Small intestine (tissue), 7 donors: ENCODE data around the gene RUFY1. TPM values are rescaled to one million over a fixed set of nuclear protein-coding genes. Genes with fewer than 3 reads are reported as not detected.
"Not testable (repeated sequence)": the region's sequence is repeated elsewhere in the genome, so short reads cannot be mapped to it uniquely, and the experiment has no call there.

Experiments
- DNase-seq, 2 donors: peaks; one replicate each; pipeline versions ENCODE4 v3.0.0 to v3.0.0-alpha.2; 2013
- FAIRE-seq: peaks from 2 replicates; lab custom pipeline; 2012; peaks lifted over from hg19 to GRCh38; lab: Jason Lieb, UNC
- H3K27ac ChIP-seq, 3 donors: one replicate each; pipeline ENCODE4 v1.5.1; 2013; ENCODE audit warnings: low read length in 2 of 3, mild to moderate bottlenecking in 2 of 3, control low read depth in 1 of 3, inconsistent platforms in 1 of 3, low read depth in 1 of 3, moderate library complexity in 1 of 3
- H3K27me3 ChIP-seq, 3 donors: one replicate each; pipeline ENCODE4 v1.6.1; 2013; ENCODE audit warnings: low read length in 3 of 3, inconsistent platforms in 1 of 3; ENCODE audit not compliant: control insufficient read depth in 3 of 3, insufficient read depth in 3 of 3
- H3K36me3 ChIP-seq, 3 donors: one replicate each; pipeline ENCODE4 v1.6.1; 2013; ENCODE audit warnings: low read length in 3 of 3, inconsistent platforms in 1 of 3, low read depth in 1 of 3, mild to moderate bottlenecking in 1 of 3, moderate library complexity in 1 of 3; ENCODE audit not compliant: control insufficient read depth in 3 of 3, insufficient read depth in 2 of 3
- H3K4me1 ChIP-seq, 3 donors: one replicate each; pipeline ENCODE4 v1.6.1; 2013; ENCODE audit warnings: low read length in 2 of 3, inconsistent platforms in 1 of 3, low read depth in 1 of 3, mild to moderate bottlenecking in 1 of 3, moderate library complexity in 1 of 3; ENCODE audit not compliant: control insufficient read depth in 3 of 3, insufficient read depth in 2 of 3
- H3K4me3 ChIP-seq, 3 donors: one replicate each; pipeline ENCODE4 v1.5.1; 2013; ENCODE audit warnings: low read length in 3 of 3, control low read depth in 1 of 3, inconsistent platforms in 1 of 3, low read depth in 1 of 3, mild to moderate bottlenecking in 1 of 3, moderate library complexity in 1 of 3
- H3K9me3 ChIP-seq, 2 donors: one replicate each; pipeline ENCODE4 v1.6.1; 2013; ENCODE audit warnings: low read depth in 1 of 2, low read length in 1 of 2; ENCODE audit not compliant: control insufficient read depth in 2 of 2, insufficient read depth in 1 of 2
- WGBS, 3 donors: extraction: QIAGEN DNeasy Blood & Tissue Kit; methylation state at CpG; one replicate each; pipeline ENCODE4 v1.1.7; 2013; 5-methylcytosine and 5-hydroxymethylcytosine counted together
- polyA plus RNA-seq, 4 donors: library from polyadenylated mRNA; stranded (reverse) in 3 of 4; unstranded in 1 of 4; fragments of 200-250 nt in 3 of 4; fragments of 120-200 nt in 1 of 4; gene quantifications; one replicate each; pipeline versions ENCODE4 v1.2.1 to v1.2.3, GENCODE V29; 2013
- donor health status: healthy with polysubstance abuse.
- donor health status: control.
- donor health status: control.
- donor health status: Bipolar disorder and iron deficiency.
- donor health status: healthy.

The RUFY1 gene
- polyA plus RNA-seq, 4 donors, result 28.8 to 43.4 (median 33.2) TPM

DNA sequence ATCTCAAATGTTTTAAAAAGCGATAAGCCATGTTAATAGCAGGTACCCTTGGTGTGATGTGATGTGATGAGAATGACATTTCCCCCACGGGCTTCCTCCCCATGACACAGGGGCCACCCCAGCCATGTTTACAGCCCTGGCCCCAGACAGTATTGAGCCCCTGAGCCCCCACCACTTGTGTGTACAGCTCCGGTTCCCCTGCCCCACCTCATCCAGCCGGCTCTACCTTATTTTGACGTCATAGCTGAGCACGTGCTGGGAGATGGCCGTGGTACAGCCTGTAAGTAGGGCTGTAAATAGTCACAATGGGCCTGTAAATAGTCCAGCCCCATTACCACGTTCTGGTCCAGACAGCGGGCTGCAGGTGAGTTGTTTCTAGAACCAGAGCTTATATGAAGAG, 98.1 kb downstream of the RUFY1 start:
- DNase-seq (no peak), FAIRE-seq (no peak)
- H3K4me1 ChIP-seq, result no peaks in the 10 kb centered on the region
- H3K9me3 ChIP-seq, result no peaks in the 10 kb centered on the region
- H3K27me3 ChIP-seq, result no peaks in the 10 kb centered on the region
- no peak overlapping the region for H3K27ac ChIP-seq
- H3K4me3 ChIP-seq, result no peak overlapping the region
- H3K36me3 ChIP-seq, result no peaks in the 10 kb centered on the region
- 74 to 79% (median 78%) methylated on average over 9 of the region's 9 CpGs for WGBS, 3 donors

GRCh38 chr5:179649166-179649703, 98.9 kb downstream of the RUFY1 start:
- not testable (repeated sequence) for H3K4me1 ChIP-seq, H3K4me3 ChIP-seq, H3K27me3 ChIP-seq, FAIRE-seq, H3K9me3 ChIP-seq, DNase-seq, H3K36me3 ChIP-seq, H3K27ac ChIP-seq
- WGBS, 3 donors, result 72 to 78% (median 77%) methylated on average over 6 to 10 of the region's 10 CpGs

DNA sequence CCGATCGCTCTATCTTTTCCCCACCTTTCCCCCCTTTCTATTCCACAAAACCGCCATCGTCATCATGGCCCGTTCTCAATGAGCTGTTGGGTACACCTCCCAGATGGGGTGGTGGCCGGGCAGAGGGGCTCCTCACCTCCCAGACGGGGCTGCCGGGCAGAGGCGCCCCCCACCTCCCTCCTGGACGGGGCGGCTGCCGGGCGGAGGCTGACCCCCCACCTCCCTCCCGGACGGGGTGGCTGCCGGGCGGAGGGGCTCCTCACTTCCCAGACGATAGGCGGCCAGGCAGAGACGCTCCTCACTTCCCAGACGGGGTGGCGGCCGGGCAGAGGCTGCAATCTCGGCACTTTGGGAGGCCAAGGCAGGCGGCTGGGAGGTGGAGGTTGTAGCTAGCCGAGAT, 99.9 kb downstream of the RUFY1 start:
- not testable (repeated sequence) for FAIRE-seq

DNA sequence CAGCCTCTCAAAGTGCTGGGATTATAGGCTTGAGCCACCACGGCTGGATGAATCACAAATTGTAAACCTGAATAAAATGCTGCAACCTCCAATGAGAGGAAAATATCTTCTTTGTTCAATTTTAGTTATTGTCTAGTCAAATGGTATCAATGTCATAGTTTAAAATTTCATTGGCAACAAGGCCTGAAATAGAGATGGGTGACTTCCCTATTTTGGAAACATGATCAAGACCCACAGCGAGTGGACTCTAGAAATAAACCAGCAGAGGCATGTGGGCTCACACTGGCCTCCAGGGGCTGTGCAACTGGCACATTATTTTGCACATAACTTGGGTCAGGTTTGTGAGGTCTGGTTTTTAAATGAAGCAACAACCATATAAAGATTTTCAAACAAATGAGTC, 102.8 kb downstream of the RUFY1 start:
- FAIRE-seq, H3K4me3 ChIP-seq, DNase-seq, H3K4me1 ChIP-seq, H3K27me3 ChIP-seq, H3K27ac ChIP-seq, H3K9me3 ChIP-seq, H3K36me3 ChIP-seq: not testable (repeated sequence)
- WGBS, 3 donors, result 71 to 75% (median 75%) methylated on average over 1 to 2 of the region's 2 CpGs

More for the DNA sequence above, 99.9 kb downstream of the RUFY1 start:
- not testable (repeated sequence) for H3K27me3 ChIP-seq, DNase-seq, H3K9me3 ChIP-seq, H3K36me3 ChIP-seq, H3K4me1 ChIP-seq, H3K27ac ChIP-seq, H3K4me3 ChIP-seq
- WGBS, 3 donors, result 89 to 94% (median 90%) methylated on average over 12 to 26 of the region's 26 CpGs

DNA sequence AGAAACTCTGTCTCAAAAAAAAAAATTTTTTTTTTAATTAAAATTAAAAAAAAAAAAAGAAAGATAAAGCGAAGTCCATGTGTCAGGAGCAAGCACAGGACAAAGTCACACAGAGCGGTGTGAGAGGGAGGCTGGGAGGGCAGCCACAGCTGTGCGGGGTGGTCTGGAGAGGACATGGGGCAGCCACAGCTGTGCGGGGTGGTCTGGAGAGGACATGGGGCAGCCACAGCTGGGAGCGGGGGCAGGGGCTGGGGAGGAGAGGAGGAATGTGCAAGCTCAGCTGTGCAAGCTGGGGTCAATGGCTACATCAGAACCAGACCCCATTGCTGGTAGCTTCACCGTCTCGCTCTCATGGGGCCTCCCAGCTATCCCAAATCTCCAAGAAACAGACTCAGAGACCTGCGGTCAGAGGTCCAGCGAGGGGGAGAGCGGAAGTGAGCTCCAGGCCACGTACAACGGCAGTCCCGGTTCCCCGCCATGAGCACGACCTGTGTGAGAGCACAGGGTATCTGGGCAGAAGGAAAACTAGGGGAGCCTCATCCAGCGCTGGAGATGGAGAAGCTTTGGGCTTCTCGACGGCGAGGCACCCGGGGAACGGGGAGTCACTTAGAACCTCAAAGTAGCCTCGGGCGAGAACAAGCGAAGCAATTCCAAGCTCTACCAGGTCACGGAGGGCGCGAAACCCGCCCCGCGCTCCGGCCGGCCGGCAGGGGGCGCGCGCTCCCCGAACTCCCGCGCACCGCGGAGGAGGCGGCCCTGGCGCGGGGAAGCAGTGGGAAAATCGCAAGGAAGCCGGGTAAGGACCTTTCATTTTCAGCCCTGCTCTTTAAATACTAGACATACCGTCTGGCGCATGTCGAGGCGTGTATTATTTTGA, 107.2 kb downstream of the RUFY1 start:
- not testable (repeated sequence) for H3K36me3 ChIP-seq, H3K27me3 ChIP-seq, H3K4me1 ChIP-seq, FAIRE-seq, H3K4me3 ChIP-seq, DNase-seq, H3K9me3 ChIP-seq, H3K27ac ChIP-seq
- 14 to 94% (median 17%) methylated on average over 2 to 11 of the region's 50 CpGs for WGBS, 3 donors

- not testable (repeated sequence) for H3K4me1 ChIP-seq, H3K36me3 ChIP-seq, H3K9me3 ChIP-seq, H3K27me3 ChIP-seq, FAIRE-seq
- DNase-seq, result peak; percentile 27 to 51
- WGBS, 3 donors, result 2 to 14% (median 6%) methylated on average over 6 to 10 of the region's 29 CpGs
- H3K27ac ChIP-seq, result peak overlapping the region in 2 of 3 donors; percentile 37 to 50
- peak overlapping the region in 2 of 3 donors; percentile 55 to 62 for H3K4me3 ChIP-seq
Measured at GRCh38 chr5:179658179-179658856, 108.0 kb downstream of the RUFY1 start.

Other genes starting within 250 kb of the RUFY1 start
- gene ADAMTS2, start 205.1 kb upstream of the RUFY1 start, polyA plus RNA-seq, result 1 to 10 TPM in 3 of 4 donors, under 1 TPM in 1; 0.22 to 6.3 (median 2.4) TPM
- gene HNRNPH1, start 73.1 kb downstream of the RUFY1 start, polyA plus RNA-seq, result 100 to 1,000 TPM in 3 of 4 donors, 10 to 100 TPM in 1; 97.5 to 964 (median 183) TPM
- 1 to 10 TPM in 1 of 4 donors, under 1 TPM in 1, not detected in 2; 0.07 to 1.0 TPM for gene CBY3, start 130.5 kb downstream of the RUFY1 start, polyA plus RNA-seq
- gene CANX, start 148.4 kb downstream of the RUFY1 start, polyA plus RNA-seq, result 100 to 1,000 TPM in 3 of 4 donors, 10 to 100 TPM in 1; 89.2 to 585 (median 189) TPM
- 10 to 100 TPM in 2 of 4 donors, 1 to 10 TPM in 2; 6.2 to 28.8 (median 10.9) TPM for gene MAML1, start 182.3 kb downstream of the RUFY1 start, polyA plus RNA-seq
- 1 to 10 TPM in 3 of 4 donors, not detected in 1; 2.0 to 6.7 (median 5.4) TPM for gene LTC4S, start 243.4 kb downstream of the RUFY1 start, polyA plus RNA-seq